ENCODE results near the gene GSTO1.

DNA sequence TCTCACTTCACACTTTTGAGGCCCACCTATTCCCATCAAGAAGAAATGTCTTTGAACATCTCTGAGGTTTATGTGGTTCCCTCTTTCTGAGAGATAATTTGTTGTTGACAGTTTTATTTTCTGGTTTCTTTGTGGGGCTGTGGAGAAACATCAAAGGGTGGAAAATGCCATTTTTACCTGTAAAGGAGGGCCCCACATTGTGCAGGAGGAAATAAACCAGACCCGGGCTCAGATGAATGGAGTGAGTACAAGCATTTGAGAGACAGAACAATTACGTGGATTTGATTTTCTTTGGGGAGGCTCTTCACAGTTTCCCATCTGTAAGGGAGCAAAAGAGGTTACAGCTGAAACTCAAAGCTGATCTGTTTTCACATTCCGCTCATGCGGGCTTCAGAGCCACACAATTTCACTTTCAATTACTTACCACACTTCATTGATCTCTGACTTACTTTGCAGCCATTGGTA lies 53.8 kb downstream of the GSTO1 start:
- TF ChIP-seq, protein P1, sequence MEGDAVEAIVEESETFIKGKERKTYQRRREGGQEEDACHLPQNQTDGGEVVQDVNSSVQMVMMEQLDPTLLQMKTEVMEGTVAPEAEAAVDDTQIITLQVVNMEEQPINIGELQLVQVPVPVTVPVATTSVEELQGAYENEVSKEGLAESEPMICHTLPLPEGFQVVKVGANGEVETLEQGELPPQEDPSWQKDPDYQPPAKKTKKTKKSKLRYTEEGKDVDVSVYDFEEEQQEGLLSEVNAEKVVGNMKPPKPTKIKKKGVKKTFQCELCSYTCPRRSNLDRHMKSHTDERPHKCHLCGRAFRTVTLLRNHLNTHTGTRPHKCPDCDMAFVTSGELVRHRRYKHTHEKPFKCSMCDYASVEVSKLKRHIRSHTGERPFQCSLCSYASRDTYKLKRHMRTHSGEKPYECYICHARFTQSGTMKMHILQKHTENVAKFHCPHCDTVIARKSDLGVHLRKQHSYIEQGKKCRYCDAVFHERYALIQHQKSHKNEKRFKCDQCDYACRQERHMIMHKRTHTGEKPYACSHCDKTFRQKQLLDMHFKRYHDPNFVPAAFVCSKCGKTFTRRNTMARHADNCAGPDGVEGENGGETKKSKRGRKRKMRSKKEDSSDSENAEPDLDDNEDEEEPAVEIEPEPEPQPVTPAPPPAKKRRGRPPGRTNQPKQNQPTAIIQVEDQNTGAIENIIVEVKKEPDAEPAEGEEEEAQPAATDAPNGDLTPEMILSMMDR (IDR thresholded peaks at IDR 0.05) = no peak
- no peak for TF ChIP-seq EZH2 (IDR thresholded peaks at IDR 0.05; ENCODE audit: borderline replicate concordance, insufficient read depth, low read depth, low read length, poor library complexity, severe bottlenecking)
